HL-60/S4 treated with retinoic acid at 250 ng/mL for 4 days and 3 days (cell line): ENCODE results near the gene HEYL.

Experiments used
- in situ Hi-C: fragments of 300-500 bp; cut with MboI; formaldehyde crosslinking; loops from 2 replicates; pipeline ENCODE4 v1.7.0; 2022; ENCODE audit warnings: low sequenced_read_pairs

Gene HEYL

DNA sequence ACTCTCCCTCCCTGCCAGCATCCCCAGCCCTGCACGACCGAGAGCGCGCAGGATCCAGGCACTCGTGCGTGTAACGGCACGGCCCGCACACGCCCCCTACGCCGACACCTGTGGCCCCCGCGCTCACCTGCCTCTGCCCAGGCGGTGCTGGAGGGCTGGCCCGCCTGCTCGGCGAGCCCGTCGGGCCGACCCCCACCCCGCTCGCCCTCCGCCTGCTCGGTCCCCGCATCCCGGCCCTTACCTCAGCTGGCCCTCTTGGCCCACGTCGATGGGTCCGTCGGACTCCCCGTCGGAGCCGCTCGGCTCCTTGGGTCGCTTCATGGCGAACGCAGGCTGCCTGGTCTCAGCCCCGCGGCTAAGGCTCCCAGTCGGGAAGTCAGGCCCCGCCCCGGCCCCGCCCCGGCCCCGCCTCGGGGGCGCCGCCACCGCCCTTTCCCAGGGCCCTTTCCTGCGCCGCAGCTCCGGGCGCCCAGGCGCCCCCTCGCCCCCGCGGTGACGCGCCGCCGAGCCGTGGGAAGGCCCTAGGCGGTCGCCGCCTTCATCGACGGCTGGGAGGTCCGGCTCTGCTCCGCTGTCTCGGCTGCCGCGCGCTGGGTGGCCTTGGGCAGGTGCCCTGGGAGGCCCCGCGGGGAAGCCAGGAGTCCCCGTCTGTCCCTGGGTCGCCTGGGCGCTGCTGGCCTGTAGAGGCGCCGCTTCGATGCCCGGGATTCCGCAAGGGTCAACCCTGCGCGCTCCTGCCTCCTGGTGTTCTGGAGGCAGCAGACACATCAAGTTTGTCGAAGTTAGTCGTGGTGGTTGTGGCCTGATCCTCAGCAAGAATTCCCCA is at the start of gene HEYL:
Gene HEYL, minus strand, starts transcription at position 339 of the 826 bp plus-strand sequence. Its CDS starts 18 bp downstream, at position 321.
- in situ Hi-C loops, result no loop called here

- in situ Hi-C loops, result no loop called here
Observed at GRCh38 chr1:39689214-39689613, 49.8 kb upstream of the HEYL start.

- in situ Hi-C loops, result no loop called here
Observed at GRCh38 chr1:39688706-39689105, 49.3 kb upstream of the HEYL start.

GRCh38 chr1:39687243-39687642 is 47.8 kb upstream of the HEYL start:
- in situ Hi-C loops, result no loop called here

DNA sequence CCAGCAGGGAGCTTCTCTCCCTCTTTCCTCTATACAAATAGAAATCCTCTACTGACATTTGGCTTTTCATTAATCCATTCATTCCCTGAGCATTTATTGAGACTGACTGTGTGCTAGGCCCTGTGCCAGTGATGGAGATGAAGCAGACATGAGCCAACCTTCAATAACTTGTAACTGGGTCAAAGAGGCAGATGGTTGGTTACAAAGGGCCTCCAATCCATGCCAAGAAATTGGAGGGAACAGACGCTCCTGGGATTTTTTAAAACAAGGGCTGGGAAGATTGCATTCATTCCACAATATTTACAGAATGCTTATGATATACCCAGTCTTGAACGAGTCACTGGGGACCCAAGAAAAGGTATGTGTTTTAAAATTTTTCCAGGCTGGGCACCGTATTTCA is 45.6 kb upstream of the HEYL start:
- in situ Hi-C loops, result no loop called here

DNA sequence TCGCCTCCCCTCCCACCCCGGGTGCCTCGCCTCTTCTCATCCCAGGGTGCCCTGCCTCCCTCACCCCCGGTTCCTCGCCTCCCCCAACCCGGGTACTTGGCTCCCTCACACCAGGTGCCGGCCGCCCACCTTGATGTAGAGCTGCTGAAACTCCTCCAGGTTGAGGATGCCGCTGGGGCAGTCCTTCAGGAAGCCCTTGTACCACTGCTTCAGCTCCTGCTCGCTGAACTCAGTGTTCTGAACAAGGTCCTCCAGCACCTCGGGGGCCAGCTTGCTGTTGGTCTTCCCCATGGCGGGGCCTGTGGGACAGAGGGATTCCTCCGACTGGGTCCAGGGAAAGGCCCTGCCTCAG is 44.8 kb upstream of the HEYL start:
- in situ Hi-C loops, result no loop called here

DNA sequence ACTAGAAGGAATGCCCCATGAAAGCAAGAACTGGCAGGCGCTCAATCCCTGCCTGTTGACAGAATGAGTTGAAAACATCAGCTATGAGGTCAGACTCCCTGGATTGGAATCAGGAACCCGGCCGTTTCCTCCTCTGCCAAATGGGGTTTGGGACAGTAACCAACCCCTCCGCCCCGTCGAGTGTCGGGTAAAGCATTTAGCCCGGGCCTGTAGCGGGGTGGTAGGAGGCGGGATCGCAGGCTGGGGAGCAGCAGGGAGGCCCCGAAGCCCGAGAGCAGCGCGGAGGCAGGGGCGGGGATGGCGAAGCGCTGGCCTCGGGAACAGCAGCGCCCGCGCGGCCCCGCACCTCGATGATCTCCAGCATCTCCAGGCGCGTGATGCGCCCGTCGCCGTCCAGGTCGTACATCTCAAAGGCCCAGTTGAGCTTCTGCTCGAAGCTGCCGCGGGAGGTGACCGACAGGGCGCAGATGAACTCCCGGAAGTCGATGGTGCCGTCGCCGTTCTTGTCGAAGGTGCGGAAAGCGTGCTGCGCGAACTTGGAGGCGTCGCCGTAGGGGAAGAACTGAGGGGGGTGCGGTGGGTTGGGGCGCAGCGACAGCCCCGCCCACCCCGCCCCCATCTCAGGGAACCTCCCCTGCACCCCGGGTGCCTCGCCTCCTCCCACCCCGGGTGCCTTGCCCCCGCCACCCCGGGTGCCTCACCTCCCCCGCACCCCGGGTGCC is 44.3 kb upstream of the HEYL start:
- in situ Hi-C loops, result no loop called here

- in situ Hi-C loops, result no loop called here
Observed at GRCh38 chr1:39681999-39682398, 42.6 kb upstream of the HEYL start.

DNA sequence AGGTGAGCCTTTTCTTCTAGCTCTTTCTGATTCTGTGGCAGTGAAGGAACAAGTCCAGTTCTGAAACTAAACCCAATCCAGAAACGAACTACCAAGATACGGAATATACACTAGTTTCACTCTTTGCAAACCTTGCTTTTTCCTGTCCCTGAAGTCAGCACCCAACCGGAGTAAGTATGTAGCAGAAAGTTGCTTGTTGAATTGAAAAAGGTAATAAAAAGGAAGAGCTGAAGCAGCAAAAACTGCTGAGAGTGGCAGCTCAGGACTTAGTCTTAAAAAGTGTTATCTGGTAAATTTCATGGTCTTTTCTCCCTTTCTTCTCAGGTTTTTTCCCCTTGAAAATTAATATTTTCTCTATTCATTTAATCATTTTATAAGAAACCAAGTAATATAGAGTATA is 41.9 kb upstream of the HEYL start:
- in situ Hi-C loops, result no loop called here

DNA sequence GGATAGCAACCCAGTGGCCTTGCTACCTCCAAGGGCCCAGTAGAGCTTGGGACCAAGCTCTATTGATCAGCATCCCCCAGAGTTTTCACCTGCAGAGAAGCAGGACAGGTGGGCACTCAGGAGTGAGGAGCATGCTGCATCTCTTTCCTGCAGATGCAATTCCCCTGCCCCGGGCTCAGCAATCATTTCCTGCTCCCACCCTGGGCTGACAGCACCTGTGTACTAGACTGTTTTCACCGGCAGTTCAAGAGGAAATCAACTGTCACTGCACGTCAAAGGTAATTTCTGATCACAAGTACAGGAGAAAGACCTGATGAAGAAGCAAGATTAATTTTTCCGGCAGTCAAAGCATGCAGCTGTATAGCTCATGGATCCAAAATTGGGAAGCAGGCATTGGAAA is 41.3 kb upstream of the HEYL start:
- in situ Hi-C loops, result no loop called here

- in situ Hi-C loops, result no loop called here
Observed at GRCh38 chr1:39679821-39680220, 40.4 kb upstream of the HEYL start.

- in situ Hi-C loops, result no loop called here
Observed at GRCh38 chr1:39678889-39679288, 39.4 kb upstream of the HEYL start.

DNA sequence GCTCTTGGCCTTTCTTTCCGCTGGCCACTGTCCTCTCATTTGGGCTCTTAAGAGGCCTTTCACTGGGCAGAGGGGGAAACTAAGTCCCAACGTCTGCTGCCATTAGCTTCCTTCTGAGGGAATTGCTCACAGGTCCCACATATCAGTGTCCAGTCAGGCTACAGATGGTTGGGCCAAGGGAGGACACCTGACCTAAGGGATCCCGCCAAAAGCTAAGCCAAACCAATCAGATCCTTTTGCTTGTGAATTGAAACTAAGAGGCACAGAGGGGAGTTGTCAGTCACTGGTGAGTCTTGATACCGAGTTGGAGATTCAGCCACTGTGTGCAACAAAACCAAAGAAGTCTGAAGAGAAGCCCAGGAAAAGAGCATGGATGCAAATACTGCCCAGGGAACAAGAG is 38.2 kb upstream of the HEYL start:
- in situ Hi-C loops, result no loop called here

DNA sequence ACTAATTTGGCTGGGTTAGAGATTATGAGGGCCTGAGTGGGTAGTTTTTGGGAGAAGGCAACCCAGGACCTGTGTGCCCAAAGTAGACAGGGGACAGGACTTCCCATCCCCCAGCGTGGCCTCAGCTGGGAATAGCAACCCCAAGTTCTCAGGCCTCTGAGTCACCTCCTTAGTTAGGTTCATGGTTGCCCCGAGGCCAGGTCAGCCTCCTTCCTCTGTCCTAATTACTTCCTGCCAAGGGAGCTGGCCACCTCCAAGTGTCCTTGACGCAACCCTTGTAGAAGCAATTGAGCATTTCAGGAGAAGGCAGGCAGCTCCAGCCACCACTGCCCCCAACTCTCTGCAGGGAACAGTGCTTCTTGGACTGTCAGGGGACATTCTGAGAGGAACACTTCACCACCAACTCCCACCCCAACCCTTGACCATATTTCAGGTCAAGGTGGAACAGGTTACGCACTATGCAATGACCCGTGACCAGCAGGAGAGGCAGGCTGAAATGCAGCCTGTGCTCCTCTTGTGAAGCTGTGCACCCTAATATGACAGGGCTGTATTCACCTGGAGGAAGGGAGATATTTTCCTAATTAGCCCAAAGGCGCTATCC is 37.6 kb upstream of the HEYL start:
- in situ Hi-C loops, result no loop called here

DNA sequence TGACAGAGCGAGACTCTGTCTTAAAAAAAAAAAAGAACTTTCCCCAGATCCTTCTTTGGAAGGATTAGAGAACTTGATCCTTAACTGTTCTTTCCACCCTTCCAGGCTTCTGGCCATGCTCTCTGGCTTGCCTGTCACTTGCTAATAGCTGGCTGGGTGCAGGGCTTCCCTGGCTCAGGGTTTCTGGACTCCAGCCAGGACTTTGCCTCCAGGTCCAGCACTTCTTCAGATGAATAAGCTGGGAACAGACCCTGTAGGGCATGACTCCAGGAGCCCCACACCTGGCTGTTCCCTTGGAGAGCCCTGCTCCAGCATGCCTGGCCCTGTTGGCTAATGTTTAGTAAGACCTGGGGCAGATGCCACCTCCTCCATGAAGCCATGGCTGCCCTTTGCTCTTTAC is 35.8 kb upstream of the HEYL start:
- in situ Hi-C loops, result no loop called here

GRCh38 chr1:39673215-39673614 is 33.8 kb upstream of the HEYL start:
- in situ Hi-C loops, result no loop called here

DNA sequence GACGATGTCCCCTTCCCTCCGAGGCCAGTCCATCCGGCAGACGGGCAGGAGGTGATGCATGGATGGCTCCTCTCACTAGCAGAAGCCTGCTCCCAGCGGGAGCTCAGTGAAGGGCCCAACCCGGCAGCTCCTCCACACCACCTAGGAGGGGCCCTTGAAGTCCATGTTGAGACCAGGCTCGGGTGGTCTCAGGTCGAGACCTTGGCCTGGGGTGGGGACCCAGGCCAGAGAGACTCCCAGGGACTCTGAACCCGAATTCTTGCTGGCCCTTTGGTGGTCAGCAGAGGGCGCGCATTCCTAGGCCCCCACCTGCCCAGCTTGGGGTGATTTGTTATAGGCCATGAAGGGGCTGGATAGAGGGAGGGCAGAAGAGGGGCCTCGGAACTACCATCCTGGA is 33.1 kb upstream of the HEYL start:
- in situ Hi-C loops, result no loop called here

DNA sequence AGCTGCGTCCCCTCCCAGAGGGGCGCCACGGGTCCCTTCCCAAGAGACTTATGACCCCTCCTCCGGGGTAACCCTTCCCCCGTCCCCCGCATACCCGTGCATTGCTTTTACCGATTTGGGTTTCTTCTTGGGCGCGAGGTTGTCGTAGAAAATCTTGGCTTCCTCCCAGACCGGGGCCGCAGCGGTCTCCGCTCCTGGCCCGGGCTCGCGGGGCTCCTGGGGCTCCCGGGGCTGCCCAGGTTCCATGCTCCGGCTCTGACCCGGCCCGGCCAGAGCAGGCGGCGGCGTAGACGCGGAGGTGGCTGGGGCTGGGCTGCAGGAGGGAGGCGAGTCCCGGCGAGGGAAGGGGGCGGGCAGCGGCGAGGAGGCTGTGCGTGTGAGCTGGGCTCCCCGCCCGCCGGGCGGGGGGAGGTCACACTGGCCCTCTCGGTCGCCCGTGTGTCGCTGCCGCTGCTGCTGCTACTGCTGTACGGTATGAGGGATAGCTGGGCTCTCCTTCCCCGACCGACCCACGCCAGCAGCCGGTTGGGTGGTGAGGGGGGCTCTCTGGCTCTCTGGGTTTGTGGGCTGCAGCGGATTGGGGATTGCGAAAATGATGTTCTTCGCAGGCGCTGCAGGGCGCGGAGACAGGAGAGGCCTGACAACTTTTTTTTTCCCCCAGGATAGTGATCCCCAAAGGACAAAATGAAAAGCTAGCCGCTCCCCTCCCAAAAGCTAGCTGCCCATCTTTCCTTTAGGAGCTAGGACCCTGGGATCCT is 32.5 kb upstream of the HEYL start, which contains the start of gene NT5C1A:
Gene NT5C1A, minus strand, starts transcription at position 315 of the 758 bp plus-strand sequence. Its CDS starts 69 bp downstream, at position 246.
- in situ Hi-C loops, result no loop called here

- in situ Hi-C loops, result no loop called here
Observed at GRCh38 chr1:39671433-39671792, 32.0 kb upstream of the HEYL start.

GRCh38 chr1:39670689-39671088 is 31.2 kb upstream of the HEYL start:
- in situ Hi-C loops, result no loop called here

DNA sequence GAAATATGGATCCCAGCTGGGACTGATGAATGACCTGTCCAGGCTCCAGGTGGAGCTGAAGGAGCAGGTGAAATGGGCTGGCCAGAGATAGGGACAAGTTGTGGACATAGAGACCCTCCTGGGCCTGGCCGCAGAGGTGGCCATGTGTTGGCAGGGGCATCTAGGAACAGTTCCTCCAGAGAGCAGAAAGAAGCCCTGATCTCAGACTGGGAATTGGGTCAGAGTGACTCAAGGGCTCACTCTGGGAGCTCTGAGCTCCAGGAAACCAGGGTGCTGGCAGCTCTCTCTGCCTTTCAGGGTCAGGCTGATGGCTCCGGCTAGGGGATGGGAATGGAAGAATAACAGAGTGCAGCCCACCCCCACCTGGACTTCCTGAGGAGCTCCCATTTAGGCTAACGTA is 29.5 kb upstream of the HEYL start:
- in situ Hi-C loops, result no loop called here
